KOPT-K1 (cell line): Measurements from ENCODE around the gene PKNOX2.

Experiments used
- H3K27ac ChIP-seq: fragments of 200-600 bp; sonication (generic); 2 replicates; pipeline ENCODE4 v1.5.1; 2016; ENCODE audit warnings: antibody characterized with exemption, mild to moderate bottlenecking, low read depth, low read length; ENCODE audit not compliant: poor library complexity, severe bottlenecking
- H3K36me3 ChIP-seq: fragments of 200-600 bp; sonication (generic); 2 replicates; pipeline ENCODE4 v1.5.1; 2017; ENCODE audit warnings: antibody characterized with exemption, mild to moderate bottlenecking, low read length, moderate library complexity; ENCODE audit not compliant: insufficient read depth
- H3K9me3 ChIP-seq: fragments of 200-600 bp; sonication (generic); 2 replicates; pipeline ENCODE4 v1.5.1; 2017; ENCODE audit warnings: antibody characterized with exemption, low read length, mild to moderate bottlenecking; ENCODE audit not compliant: insufficient read depth, poor library complexity, severe bottlenecking

Gene PKNOX2

GRCh38 chr11:125464270-125464662 lies 299.7 kb downstream of the PKNOX2 start:
- Histone ChIP-seq H3K27ac (no peak overlapping the region), H3K36me3 (no peaks in the 10 kb centered on the region), H3K9me3 (no peaks in the 10 kb centered on the region)

- H3K36me3 ChIP-seq = no peaks in the 10 kb centered on the region
- no peak overlapping the region for H3K27ac ChIP-seq
- H3K9me3 ChIP-seq = no peaks in the 10 kb centered on the region
Observed at GRCh38 chr11:125464666-125465065, 300.1 kb downstream of the PKNOX2 start.

DNA sequence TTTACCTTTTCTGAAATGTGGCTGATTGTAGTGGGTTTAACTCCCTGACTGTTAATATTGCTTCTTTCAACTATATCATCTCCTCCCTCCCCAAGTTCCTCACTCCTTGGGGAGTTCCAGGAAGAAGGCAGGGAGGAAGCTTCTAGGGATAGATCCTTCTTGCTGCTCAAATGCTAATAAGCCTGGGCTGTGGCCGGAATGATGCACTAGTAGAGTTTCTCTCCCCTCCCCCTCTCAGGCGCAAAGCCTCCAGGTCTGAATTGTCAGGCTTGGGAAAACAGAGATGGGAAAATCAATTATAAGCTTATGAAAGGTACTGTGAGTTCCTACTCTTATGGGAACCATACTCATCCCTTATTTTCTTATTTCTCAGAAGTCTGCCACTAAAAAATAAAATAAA lies 300.7 kb downstream of the PKNOX2 start:
- Histone ChIP-seq H3K36me3 (no peaks in the 10 kb centered on the region), H3K27ac (no peak overlapping the region), H3K9me3 (no peaks in the 10 kb centered on the region)

- Histone ChIP-seq H3K27ac (no peak overlapping the region), H3K36me3 (no peaks in the 10 kb centered on the region), H3K9me3 (no peaks in the 10 kb centered on the region)
Observed at GRCh38 chr11:125465701-125466100, 301.1 kb downstream of the PKNOX2 start.

- Histone ChIP-seq H3K27ac (no peak overlapping the region), H3K36me3 (no peaks in the 10 kb centered on the region), H3K9me3 (no peaks in the 10 kb centered on the region)
Observed at GRCh38 chr11:125468025-125468424, 303.5 kb downstream of the PKNOX2 start.

GRCh38 chr11:125468852-125469251 lies 304.3 kb downstream of the PKNOX2 start:
- H3K36me3 ChIP-seq = no peaks in the 10 kb centered on the region

GRCh38 chr11:125470355-125470754 lies 305.8 kb downstream of the PKNOX2 start:
- H3K9me3 ChIP-seq = no peaks in the 10 kb centered on the region
- no peaks in the 10 kb centered on the region for H3K36me3 ChIP-seq
- no peak overlapping the region for H3K27ac ChIP-seq

More at GRCh38 chr11:125468852-125469251, 304.3 kb downstream of the PKNOX2 start:
- Histone ChIP-seq H3K27ac (no peak overlapping the region), H3K9me3 (no peaks in the 10 kb centered on the region)

DNA sequence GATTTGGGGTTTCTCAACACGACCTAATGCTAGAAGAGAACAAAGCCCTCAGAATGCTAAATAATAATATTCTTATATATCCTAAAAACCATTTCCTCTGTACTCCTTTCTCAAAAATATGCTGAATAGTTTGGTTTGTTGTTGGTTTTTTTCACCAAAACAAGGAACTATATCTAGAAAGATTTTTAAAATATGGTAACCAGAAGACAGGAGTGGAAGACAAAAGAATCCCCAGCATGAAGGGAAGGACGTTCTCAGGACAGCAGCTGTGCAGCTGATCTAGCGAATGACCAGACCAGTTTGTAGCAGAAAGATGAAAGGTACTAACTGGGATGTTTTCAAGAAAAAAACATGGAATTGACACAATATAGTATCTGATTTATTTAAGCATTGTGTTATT lies 312.2 kb downstream of the PKNOX2 start:
- Histone ChIP-seq H3K36me3 (no peaks in the 10 kb centered on the region), H3K27ac (no peak overlapping the region), H3K9me3 (no peaks in the 10 kb centered on the region)

DNA sequence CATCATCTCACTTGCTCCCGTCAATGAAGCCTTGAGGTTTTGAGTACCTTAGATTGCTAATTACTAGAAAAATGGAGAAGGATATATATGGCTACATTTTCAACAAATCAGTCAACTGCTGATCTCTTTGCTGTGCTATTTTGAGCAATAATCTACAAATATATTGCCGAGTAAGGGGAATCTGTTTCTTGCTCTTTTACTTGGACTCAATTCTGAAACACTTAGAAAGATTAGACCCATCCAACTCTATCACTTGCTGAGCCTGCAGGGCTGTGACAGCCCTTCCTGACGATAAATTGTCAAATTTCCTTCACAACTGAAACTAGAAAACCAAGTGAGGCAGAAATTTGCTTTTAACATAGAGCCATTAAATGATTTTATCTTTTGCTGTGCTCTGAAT lies 314.6 kb downstream of the PKNOX2 start:
- no peak overlapping the region for H3K27ac ChIP-seq
- no peaks in the 10 kb centered on the region for H3K36me3 ChIP-seq
- no peaks in the 10 kb centered on the region for H3K9me3 ChIP-seq

DNA sequence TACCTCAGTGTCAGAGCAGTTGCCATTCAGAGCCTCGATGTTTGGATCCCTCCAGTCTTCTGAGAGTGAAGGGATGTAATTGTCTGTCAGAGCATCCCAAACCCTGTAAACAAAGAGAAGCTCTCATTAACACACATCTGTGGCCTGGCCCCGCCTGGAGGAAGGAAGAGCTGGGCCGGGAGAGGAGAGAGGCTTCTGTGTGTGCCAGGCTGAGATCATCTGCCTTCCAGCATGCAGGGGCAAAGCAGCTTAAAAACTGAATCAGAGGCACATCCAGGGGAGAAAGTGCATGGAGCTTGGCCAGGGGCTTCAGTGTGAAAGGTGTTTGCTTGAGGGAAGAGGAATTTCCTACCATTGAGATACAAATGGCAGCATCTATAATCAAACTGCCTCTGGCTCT lies 317.0 kb downstream of the PKNOX2 start:
- Histone ChIP-seq H3K27ac (no peak overlapping the region), H3K9me3 (no peaks in the 10 kb centered on the region), H3K36me3 (no peaks in the 10 kb centered on the region)
